Stimulated activated naive CD8-positive, alpha-beta T cell treated with anti-CD3 and anti-CD28 coated beads, Interleukin-15, Interleukin-2, amounts not matched to agents 100 ng/mL and 50 ng/mL, for 24 hours (primary cell): ENCODE results near the gene AP1M1.

Source experiments
- H3K27ac Mint-ChIP-seq: one replicate; pipeline ENCODE4 v1.8.0; 2021; ENCODE audit warnings: mild to moderate bottlenecking, mixed read lengths
- H3K27me3 Mint-ChIP-seq: one replicate; pipeline ENCODE4 v1.8.0; 2021; ENCODE audit warnings: mixed read lengths
- H3K36me3 Mint-ChIP-seq: one replicate; pipeline ENCODE4 v1.8.0; 2021; ENCODE audit warnings: low read depth, mixed read lengths
- H3K4me1 Mint-ChIP-seq: one replicate; pipeline ENCODE4 v1.8.0; 2021; ENCODE audit warnings: low read depth, mixed read lengths
- H3K4me3 Mint-ChIP-seq: one replicate; pipeline ENCODE4 v1.8.0; 2021; ENCODE audit warnings: mild to moderate bottlenecking, mixed read lengths
- H3K9me3 Mint-ChIP-seq: one replicate; pipeline ENCODE4 v1.8.0; 2021; ENCODE audit warnings: mixed read lengths

Gene AP1M1

GRCh38 chr19:16199275-16199932, 1.7 kb downstream of the AP1M1 start:
- H3K36me3 Mint-ChIP-seq: peaks cover 31% of the 10 kb centered on the region
- H3K27me3 Mint-ChIP-seq: no peaks in the 10 kb centered on the region
- peaks cover 58% of the 10 kb centered on the region for H3K4me1 Mint-ChIP-seq
- H3K4me3 Mint-ChIP-seq: peak overlapping the region; percentile 88
- H3K27ac Mint-ChIP-seq: peak overlapping the region; percentile 85
- no peaks in the 10 kb centered on the region for H3K9me3 Mint-ChIP-seq

GRCh38 chr19:16200038-16201010, 2.6 kb downstream of the AP1M1 start:
- Mint-ChIP-seq H3K4me1 (peaks cover 58% of the 10 kb centered on the region), H3K4me3 (peak overlapping the region; percentile 40), H3K27ac (peak overlapping the region; percentile 85), H3K36me3 (peaks cover 32% of the 10 kb centered on the region), H3K9me3 (no peaks in the 10 kb centered on the region), H3K27me3 (no peaks in the 10 kb centered on the region)

GRCh38 chr19:16201011-16201391, 3.3 kb downstream of the AP1M1 start:
- Mint-ChIP-seq H3K9me3 (no peaks in the 10 kb centered on the region), H3K27ac (peak overlapping the region; percentile 85), H3K36me3 (peaks cover 32% of the 10 kb centered on the region), H3K4me3 (peak overlapping the region; percentile 38), H3K4me1 (peaks cover 56% of the 10 kb centered on the region), H3K27me3 (no peaks in the 10 kb centered on the region)

- H3K27ac Mint-ChIP-seq: peak overlapping the region; percentile 80
- H3K4me1 Mint-ChIP-seq: peaks cover 63% of the 10 kb centered on the region
- H3K4me3 Mint-ChIP-seq: no peak overlapping the region
- no peaks in the 10 kb centered on the region for H3K27me3 Mint-ChIP-seq
- H3K9me3 Mint-ChIP-seq: no peaks in the 10 kb centered on the region
- H3K36me3 Mint-ChIP-seq: peaks cover 41% of the 10 kb centered on the region
These were observed 4.9 kb downstream of the AP1M1 start for GRCh38 chr19:16202320-16203255.

GRCh38 chr19:16203256-16204004, 5.7 kb downstream of the AP1M1 start:
- Mint-ChIP-seq H3K4me3 (no peak overlapping the region), H3K27me3 (no peaks in the 10 kb centered on the region), H3K4me1 (peaks cover 69% of the 10 kb centered on the region), H3K36me3 (peaks cover 49% of the 10 kb centered on the region), H3K27ac (no peak overlapping the region), H3K9me3 (no peaks in the 10 kb centered on the region)

- Mint-ChIP-seq H3K4me1 (peaks cover 69% of the 10 kb centered on the region), H3K27ac (no peak overlapping the region), H3K9me3 (no peaks in the 10 kb centered on the region)
These were observed 6.2 kb downstream of the AP1M1 start for GRCh38 chr19:16204005-16204294.

GRCh38 chr19:16205205-16206045, 7.7 kb downstream of the AP1M1 start:
- Mint-ChIP-seq H3K27me3 (no peaks in the 10 kb centered on the region), H3K9me3 (no peaks in the 10 kb centered on the region), H3K4me3 (no peak overlapping the region), H3K27ac (no peak overlapping the region), H3K36me3 (peaks cover 68% of the 10 kb centered on the region), H3K4me1 (peaks cover 71% of the 10 kb centered on the region)

More at GRCh38 chr19:16204005-16204294, 6.2 kb downstream of the AP1M1 start:
- H3K36me3 Mint-ChIP-seq: peaks cover 54% of the 10 kb centered on the region
- no peaks in the 10 kb centered on the region for H3K27me3 Mint-ChIP-seq
- no peak overlapping the region for H3K4me3 Mint-ChIP-seq

GRCh38 chr19:16206046-16206605, 8.4 kb downstream of the AP1M1 start:
- Mint-ChIP-seq H3K27me3 (no peaks in the 10 kb centered on the region), H3K27ac (no peak overlapping the region), H3K36me3 (peaks cover 66% of the 10 kb centered on the region)

GRCh38 chr19:16206637-16207036, 8.9 kb downstream of the AP1M1 start:
- no peaks in the 10 kb centered on the region for H3K9me3 Mint-ChIP-seq
- peak overlapping the region; percentile 44 for H3K4me3 Mint-ChIP-seq
- peaks cover 70% of the 10 kb centered on the region for H3K36me3 Mint-ChIP-seq
- peak overlapping the region; percentile 91 for H3K27ac Mint-ChIP-seq
- peaks cover 68% of the 10 kb centered on the region for H3K4me1 Mint-ChIP-seq
- H3K27me3 Mint-ChIP-seq: no peaks in the 10 kb centered on the region

More at GRCh38 chr19:16206046-16206605, 8.4 kb downstream of the AP1M1 start:
- Mint-ChIP-seq H3K9me3 (no peaks in the 10 kb centered on the region), H3K4me3 (no peak overlapping the region), H3K4me1 (peaks cover 69% of the 10 kb centered on the region)

GRCh38 chr19:16207063-16207462, 9.4 kb downstream of the AP1M1 start:
- Mint-ChIP-seq H3K4me1 (peaks cover 68% of the 10 kb centered on the region), H3K27me3 (no peaks in the 10 kb centered on the region), H3K9me3 (no peaks in the 10 kb centered on the region), H3K36me3 (peaks cover 74% of the 10 kb centered on the region), H3K27ac (peak overlapping the region; percentile 91), H3K4me3 (peak overlapping the region; percentile 62)

- Mint-ChIP-seq H3K4me3 (peak overlapping the region; percentile 62), H3K27me3 (no peaks in the 10 kb centered on the region), H3K9me3 (no peaks in the 10 kb centered on the region), H3K4me1 (peaks cover 68% of the 10 kb centered on the region), H3K36me3 (peaks cover 75% of the 10 kb centered on the region), H3K27ac (peak overlapping the region; percentile 91)
These were observed 9.8 kb downstream of the AP1M1 start for GRCh38 chr19:16207490-16208025.

GRCh38 chr19:16208064-16208759, 10.5 kb downstream of the AP1M1 start:
- H3K4me3 Mint-ChIP-seq: peak overlapping the region; percentile 62
- H3K4me1 Mint-ChIP-seq: peaks cover 68% of the 10 kb centered on the region
- H3K9me3 Mint-ChIP-seq: no peaks in the 10 kb centered on the region
- peak overlapping the region; percentile 91 for H3K27ac Mint-ChIP-seq
- no peaks in the 10 kb centered on the region for H3K27me3 Mint-ChIP-seq
- peaks cover 76% of the 10 kb centered on the region for H3K36me3 Mint-ChIP-seq
